ENCODE results near the gene GRAP2.
A peak's percentile ranks its signal among the peaks of the same experiment; 100 is the strongest.

The GRAP2 gene

DNA sequence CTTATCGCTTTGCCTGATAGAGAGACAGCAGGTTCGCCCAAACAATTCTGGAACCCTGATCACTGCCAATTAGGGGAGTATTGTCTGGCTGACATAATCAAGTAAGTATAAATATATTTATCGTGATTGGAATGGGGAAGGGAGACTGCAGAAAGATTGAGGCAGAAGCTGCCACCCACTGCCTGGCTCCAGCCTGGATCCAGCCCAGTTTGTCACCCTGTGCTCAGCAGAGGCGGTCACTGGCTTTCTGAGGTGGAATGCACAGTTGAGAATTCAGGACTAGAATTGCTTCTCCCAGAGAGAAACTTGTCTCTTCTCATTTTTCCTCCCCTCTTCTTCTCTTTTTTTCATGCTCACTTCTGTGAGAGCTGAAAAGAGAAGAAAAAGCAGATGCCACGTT lies 25.9 kb downstream of the GRAP2 start:
- no peak for DNase-seq

DNA sequence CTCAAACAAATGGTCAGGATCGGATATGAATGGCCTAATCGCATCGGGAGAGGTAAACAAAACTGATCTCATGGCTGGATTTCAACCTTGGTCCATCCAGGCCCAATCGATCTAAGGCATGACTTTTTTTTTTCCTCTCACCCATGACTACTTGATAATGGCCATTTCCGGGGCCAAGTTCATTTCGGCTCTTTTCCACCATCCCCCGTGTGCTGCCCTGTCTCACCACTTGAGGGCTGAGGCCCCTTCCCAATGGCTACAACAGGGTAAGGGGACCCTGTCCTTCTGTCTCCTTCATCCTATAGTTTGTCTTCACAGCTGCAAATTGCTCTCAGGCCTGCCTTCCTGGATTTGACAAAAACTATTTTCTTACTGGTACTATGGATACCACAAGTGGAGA lies 26.7 kb downstream of the GRAP2 start:
- DNase-seq: no peak

DNA sequence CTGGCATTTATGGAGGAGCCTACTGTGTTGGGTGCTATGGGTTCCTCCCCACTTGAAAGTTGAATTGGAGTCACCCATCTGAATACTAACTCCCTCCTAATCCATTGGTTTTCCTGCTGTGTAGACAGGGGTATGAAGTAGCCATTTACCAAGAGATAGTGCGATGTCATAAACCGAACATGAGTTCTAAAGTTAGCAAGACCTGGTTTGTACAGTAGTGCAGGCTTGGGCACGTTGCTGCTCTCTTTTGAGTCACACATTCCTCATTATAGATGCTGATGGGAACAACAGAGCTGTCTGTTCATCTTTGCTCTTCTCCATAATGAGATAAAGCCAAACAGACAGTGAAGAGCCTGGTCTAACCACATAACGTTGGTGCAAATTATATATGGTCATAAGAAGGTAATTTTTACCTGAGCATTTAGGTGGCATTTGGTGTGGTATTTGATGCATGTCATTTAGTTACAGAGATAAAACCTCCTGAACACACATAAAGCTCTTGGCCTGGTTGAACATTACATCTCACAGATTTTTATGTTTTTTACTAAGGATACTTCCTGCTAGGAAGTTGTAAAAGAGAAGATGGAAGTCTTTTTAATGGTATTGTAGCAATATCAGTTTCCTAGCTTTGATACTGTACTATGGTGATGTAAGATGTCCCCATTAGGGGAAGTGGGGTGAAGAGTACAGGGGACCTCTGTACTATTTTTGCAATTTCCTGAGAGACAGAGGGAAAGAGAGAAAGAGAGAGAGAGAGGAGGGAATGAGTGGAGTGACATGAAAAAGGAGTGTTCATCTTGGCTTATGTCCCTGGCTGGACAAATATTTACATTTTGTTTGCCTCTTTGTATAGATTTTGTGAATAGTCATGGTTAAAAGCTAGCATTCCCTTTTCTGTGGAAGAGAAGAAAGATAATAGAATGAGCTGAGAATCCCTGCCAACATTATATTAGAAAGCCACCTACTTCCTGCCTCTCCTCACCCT lies 27.9 kb downstream of the GRAP2 start:
- no peak for DNase-seq

DNA sequence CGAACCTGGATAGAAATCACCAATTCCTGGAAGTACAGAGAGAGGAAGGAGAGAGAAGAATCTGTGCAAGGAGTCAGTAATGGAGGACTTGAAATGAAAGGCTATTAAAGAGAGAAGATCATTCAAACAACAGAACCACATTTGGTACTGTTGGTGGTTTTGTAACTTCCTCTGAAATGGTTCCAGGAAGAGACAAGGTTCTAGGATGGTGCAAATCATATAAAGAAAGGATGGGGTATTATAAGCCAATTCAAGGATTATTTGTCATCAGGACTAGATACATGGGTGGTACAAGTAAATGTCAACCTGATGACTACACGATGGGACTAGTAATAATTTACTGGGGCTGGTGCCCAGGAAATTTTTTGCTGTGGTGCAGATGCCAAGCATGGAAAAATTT lies 30.4 kb downstream of the GRAP2 start:
- DNase-seq: no peak

DNA sequence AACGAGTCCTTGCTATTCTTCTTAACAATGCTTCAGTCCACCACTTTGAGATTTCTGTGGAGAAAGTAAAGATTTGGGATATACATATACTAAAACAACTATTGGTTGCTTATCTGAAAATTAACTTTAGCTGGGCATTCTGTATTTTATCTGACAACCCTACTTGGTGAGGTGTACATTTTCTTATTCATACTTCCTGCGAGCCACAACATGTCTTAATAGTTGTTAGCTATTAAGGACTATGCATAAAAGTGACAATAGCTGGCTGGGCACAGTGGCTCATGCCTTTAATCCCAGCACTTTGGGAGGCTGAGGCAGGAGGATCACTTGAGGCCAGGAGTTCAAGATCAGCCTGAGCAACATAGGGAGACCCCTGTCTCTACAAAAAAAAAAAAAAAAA lies 31.3 kb downstream of the GRAP2 start:
- DNase-seq: no peak

DNA sequence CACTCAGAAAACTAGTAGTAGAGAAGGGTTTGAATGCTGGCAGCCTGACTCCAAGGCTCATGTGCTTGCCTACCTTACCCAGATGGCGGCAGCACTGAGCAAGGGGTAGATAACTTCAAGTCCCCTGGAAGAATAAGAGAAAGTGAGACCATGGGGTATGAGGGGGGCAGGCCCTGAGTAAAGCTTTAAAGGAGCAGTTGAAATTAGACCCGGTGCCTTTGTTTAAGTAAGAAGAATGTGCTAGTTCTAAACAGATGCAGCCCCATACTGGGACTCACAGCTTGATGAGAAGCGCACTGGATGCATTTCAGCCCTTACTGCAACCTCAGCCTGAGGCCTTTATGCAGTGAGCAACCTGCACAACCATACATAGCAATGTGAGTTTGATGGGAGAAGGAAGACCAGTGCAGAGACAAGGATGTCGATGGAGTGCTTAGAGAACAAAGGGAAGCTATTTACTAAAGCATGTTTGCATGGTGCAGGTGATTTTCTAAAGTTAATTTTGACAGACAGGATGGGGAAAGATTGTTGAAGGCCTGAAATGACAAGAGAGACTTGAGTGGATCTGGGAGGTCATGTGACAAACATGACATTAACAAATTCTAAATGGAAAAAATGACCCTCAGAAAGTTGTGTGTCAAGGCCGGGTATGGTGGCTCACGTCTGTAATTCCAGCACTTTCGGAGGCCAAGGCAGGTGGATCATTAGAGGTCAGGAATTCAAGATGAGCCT lies 32.2 kb downstream of the GRAP2 start:
- DNase-seq: peak in 1 of 2 experiments; percentile 25

DNA sequence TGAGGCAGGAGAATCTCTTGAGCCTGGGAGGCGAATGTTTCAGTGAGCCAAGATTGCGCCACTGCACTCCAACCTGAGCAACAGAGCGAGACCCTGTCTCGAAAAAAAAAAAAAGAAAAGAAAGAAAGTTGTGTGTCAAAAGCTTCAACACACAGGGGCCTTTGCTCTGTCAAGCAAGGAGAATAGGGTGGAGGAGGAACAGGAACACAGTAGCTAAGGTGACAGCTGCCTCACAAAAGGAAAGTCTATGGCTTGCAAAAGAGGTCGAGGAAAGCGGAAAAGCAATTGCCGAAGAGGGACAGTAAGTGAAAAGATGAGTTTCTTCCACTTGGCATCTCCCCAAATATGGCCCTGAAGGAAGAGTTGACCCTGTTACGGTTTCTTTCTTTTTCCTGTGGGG lies 32.9 kb downstream of the GRAP2 start:
- no peak for DNase-seq

DNA sequence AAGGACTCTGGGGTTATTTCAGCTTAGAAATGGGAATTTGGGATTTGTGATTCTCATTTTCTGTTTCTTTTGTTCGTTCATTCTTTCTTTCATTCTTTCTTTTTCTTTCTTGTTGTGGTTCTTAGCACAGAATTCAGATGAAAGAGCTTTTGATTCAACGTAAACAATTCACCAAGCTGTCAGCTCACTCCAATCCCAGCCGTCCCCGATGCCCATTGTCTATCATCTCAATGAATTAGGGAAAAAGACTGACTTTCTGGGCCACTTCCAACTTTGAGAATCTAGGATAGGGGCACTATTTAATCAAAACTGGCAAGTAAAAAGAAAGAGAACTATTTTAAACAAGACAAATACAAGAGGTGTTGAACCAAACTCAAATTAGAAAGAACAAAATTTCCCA lies 34.2 kb downstream of the GRAP2 start:
- DNase-seq: no peak

DNA sequence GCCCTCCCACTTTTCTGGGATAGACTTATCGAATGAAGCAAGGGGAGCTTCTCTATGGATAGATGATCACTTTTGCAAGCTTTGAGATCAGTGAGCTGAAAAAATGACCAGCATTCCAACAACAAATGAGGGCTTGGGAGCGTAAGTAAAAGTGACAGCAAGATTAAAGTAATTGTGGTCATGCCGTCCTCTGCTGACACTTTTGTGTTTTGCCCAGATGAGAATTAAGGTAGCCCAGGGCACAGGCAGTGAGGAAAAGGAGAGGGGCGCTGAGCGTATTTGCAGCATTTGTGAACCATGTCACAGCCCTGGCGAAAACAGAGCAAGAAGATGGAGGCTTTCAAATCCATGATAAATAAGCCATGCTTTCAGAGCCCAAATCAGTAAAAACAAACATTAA lies 34.7 kb downstream of the GRAP2 start:
- DNase-seq: no peak

DNA sequence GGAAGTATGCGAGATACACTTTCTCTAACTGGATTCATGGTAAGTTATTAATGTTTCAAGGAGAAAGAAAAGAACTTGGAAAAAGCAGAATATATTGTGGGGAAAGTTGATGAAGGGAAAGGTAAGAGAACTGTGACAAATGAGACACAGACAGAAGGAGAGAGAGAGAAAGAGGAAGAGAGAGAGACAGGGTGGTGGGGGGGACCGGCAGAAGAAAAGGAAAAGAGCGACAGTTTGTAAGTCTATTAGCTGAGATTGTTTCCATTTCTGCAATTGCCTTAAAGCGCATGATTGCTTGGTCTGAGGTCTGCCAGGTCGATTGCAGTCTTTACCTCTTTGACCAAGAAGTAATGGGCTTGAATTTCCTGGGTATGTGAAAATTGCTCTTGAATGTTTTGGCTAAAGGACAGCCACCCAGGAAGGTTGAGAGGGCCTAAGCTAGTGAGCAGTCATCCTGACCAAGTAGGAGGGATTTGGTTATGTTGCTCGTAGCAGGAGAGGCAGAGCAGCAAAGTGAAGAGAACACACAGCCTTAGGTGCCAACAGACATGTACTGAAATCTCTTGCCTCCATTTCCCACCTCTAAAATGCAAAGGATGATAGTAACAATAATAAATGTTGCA lies 35.8 kb downstream of the GRAP2 start:
- DNase-seq: no peak

DNA sequence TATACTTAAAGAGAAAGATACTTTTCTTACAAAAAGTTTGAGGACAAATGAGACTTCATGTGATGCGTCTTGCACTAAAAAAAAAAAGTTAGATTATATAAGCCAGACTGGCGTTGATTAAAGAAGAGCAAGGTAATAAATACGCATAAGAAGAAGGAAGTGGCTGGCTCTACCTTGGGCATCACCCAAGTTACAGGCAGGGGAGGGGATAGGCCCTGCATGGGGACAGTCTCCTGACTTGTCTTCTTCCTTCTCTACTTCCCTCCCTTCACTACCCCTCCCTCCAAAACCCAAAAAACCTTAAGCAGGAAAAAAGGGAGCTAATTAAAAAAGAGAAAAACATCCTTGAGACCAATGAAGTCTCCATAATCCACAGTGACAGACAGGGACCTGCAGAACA lies 37.0 kb downstream of the GRAP2 start:
- no peak for DNase-seq

DNA sequence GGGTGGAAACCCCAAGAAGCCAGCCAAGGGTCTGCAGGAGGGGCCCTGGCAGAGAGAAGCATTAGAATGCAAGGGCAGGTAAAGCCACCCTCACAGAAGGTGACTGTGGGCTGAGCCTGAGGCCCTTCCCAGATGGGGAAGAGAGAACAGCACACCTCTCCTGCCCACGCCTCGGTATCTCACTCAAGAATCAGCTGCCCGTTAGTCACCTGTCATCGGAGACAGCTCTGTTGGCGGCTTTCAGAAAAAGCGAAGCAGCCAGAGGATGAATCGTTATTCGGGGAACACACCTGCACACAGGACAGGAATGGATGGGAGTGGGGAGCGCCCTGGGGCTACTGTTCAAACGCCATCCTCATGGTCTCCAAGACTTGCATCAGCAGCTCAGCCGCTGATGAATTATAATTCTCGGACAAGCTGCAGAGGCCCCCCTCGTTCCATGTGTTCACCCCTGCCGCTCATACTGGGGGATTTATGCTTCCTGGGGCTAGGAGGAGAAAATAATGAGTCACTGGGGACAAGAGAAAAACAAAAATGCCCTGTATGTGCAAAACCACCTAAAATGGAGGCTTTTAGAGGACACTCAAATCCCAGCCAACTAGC lies 37.7 kb downstream of the GRAP2 start:
- DNase-seq: no peak

DNA sequence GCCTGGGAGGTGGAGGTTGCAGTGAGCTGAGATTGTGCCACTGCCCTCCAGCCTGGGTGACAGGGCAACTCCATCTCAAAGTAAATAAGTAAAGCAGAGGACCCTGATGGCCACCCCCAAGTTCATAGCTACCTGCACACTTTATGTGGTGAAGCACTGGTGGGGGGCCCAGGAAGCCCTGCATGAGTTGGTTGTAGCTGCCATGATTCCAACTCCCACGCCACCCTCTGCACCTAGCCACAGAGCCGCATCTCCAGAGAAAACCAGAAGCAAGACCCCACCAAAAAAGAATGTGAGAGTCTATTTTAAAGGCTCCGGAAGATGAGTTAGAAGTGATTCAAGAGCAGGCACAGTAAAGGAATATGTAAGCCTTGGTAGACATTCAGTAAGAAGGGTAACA lies 38.9 kb downstream of the GRAP2 start:
- no peak for DNase-seq

DNA sequence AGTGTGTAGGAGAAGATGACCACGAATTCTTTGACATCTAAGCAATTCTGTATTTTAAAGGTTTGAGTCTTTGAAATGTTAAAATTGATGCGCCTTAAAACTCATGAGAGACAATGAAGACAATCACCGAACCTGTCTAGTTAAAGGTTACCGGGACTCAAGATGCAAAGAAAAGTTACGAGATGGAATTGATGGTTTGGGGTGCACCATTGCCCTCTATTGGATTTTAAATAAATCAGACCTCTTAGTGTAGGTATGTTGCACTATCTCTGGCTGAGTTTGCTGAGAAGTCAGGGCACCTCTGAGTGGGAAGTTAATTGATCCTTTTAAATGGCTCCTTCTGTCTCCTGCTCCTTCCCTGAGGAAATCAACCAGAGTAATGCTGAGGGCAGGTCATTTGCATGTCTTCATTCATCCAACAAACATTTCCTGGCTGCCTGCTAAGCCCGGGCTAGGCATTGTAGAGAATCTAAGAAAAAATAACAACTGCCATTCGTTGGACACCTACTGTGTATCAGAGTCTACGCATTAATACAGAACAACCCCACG lies 39.9 kb downstream of the GRAP2 start:
- DNase-seq: no peak

DNA sequence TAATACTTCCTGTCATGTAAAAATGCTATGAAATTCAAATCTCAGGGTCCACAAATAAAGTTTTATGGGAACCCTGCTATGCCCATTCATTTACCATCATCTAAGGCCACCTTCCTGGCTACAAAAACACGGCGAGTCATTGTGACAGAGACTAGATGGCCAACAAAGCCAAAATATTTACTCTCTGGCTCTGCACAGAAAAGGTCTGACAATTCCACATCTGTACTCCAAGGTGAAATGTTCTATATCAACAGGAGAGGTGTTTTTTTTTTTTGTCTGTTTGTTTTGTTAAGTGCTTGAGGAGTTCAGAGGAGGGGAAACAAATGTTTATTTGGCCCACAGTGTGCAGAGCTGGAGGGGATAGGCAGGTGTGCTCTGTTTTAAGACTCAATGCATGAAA lies 40.7 kb downstream of the GRAP2 start:
- DNase-seq: no peak

DNA sequence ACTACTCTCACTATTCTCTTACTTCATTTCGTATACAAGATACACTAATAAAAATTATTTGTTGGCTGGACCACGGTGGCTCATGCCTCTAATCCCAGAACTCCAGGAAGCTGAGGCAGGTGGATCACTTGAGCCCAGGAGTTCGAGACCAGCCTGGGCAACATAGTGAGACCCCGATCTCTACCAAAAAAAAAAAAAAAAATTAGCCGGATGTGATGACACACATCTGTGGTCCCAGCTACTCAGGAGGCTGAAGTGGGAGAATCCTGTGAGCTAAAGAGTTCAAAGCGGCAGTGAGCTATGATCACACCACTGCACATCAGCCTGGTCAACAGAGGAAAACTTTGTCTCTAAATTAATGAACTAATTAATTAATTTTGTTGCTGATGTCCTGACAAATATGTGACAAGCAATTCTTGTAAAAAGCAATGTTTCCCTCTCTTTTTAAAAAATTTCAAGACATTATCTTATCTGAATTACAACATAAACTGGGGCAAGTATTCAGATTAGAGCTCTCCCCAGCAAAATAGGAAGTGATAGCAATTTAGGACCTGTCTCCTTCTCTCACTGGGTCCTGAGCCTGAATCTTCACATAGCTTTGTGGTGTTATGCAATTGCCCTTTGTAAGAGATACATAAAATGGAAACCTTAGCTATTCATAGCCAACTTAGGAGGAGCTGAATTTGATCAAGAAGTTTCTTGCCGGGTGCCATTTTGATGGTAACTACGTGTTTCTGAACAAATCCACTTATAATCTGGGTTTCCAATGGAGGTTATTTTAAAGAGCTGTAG lies 41.8 kb downstream of the GRAP2 start:
- DNase-seq: no peak

DNA sequence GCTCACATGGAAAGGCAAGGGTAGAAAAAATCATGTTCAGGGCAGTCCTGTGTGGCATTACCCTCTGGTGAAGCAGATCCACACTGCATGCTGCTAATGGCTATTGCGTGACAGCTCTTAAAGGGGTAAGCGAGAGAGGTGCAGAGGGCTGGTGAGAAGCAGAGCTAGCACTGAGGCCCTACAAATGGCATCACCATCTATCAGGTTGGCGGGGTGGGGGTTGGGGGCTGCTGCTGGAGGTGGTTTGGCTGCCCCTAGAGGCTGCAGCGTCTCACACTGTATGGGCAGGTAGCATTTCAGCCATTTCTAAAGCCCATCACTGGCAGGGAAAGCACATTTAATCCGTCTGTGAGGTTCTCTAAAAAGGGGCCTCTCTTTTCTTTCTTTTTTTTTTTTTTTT lies 42.5 kb downstream of the GRAP2 start:
- DNase-seq: no peak

DNA sequence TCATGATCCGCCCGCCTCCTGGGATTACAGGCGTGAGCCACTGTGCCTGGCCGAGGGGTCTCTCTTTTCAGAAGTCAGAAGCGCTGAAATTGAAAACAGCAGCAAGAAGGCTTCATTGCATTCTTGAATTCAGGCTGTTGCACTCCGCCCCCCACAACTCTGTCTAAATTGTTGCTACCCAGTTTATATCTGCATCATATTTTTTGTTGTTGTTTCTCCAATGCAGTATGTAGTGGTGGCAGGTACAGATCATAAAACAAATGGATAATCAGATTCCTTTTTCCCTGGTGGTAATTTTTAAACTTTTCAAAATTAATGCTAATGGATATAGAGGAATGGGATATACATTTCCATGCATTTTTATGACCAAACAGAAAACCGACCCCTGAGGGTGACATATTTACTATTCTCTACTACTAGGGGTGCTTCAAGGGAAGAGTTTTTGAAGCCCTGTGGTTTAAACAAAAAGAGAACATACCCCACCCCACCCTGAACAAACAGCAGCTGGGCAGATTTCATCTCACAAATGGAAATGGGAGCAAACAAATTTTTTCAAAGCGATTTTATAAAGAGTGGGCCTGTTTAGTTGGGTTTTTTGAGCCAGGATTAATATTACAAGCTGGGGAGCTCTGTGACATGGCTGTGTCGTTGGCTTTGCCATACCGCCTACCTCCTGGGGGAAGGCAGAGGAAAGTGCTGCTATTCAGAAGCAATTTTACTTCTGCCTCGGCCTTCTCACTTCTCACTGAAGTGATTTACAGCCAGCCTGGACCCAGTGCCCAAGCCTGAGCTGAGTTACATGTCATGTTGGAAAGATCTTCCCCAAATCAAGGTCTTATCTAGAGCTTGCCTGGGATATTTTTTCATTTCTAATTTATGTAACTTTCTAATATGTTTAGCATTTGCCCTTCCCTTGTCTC lies 43.3 kb downstream of the GRAP2 start:
- DNase-seq: no peak

DNA sequence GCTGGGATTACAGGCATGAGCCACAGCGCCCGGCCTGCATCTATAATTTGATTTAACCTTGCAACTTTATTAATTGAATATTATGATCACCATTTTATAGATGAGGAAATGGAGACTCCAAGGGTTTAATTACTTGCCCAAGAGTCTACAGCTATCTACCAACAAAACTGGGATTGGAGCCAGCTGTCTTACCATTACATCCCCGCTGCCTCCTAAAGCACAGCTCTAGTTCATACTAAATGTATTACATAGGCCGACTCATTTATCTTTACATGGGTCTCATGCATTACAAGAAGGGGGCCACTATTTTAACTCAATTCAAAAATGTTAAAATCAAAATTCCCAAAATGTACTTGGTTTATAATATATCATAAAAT lies 45.2 kb downstream of the GRAP2 start:
- no peak for DNase-seq

DNA sequence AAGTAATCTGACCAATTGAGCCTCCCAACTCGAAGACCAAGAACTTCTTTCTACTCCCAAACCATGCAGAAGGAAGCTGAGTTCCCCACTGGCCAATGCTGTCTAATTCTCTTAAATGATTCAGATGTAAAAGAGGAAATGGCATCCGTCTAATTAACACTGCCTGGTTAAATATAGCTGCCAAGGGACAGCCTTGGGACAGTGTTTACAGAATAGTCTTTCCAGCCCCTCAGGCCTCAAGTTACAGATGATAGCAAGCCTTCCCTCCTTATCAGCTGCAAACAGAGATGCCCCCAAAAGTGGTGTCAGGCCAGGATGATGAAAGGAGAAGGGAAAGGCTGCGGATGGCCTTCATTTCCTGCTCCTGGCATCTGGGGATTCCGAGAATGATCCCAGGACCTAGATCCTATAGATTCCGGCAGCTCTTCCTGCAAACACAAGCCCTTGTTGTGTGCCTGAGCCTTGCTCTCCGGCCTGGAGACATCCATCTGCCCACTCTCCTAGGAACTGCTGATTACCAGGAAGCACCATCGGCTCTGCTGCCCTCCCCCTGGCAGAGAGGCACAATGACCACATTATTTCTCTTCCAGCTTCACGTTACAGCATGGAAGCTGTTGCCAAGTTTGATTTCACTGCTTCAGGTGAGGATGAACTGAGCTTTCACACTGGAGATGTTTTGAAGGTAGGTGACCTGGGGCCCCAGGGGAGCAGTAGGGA lies 45.8 kb downstream of the GRAP2 start:
- no peak for DNase-seq
